ENCODE measurements around the gene MBOAT7. TPM values are rescaled to one million over a fixed set of nuclear protein-coding genes. Genes with fewer than 3 reads are reported as not detected.

The MBOAT7 gene
- total and polyA plus RNA-seq, 2 of the 8 experiments (the other 6 are each of a cell fraction or from before 2014, with no cell fraction given): 85.5 to 90.9 TPM

DNA sequence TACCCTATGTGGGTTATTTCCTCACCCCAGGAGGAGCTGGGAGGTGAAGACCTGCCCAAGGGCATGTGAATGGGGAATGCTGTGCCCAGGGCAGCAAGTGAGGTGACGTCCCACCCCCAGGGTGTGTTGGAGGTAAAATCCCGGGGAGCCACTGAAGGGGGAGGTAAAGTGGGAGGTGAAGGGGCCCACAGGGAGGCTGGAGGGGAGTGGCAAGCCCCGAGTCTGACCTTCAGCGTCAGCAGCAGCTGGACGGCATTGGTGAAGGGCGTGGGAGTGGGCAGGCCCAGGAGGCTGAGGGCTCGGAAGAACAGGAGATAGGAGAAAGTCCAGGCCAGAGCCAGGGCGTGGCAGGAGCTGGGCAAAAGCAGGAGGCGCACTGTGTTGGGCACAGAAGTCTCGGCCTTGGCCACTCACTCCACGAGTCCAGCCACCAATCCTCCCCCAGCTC, 2.4 kb downstream of the MBOAT7 start (continued):
- TF ChIP-seq KDM1A (IDR thresholded peaks at IDR 0.05; ENCODE audit: borderline replicate concordance, low read length): no peak
- no peak for TF ChIP-seq EP300 (IDR thresholded peaks at IDR 0.05; ENCODE audit: borderline replicate concordance in 1 of 2, low read depth in 2 of 2, low read length in 2 of 2)
- TF ChIP-seq BACH1 (IDR thresholded peaks at IDR 0.05; ENCODE audit: low read length): no peak
- TF ChIP-seq CBX5 (IDR thresholded peaks at IDR 0.05; ENCODE audit: low read depth, low read length): no peak
- TF ChIP-seq SIRT6 (IDR thresholded peaks at IDR 0.05; ENCODE audit: low read length): no peak
